GM18511 (cell line): Measurements from ENCODE around the gene ADGRB2.
A peak's percentile ranks its signal among the peaks of the same experiment; 100 is the strongest.
"Not testable (repeated sequence)": the region's sequence is repeated elsewhere in the genome, so short reads cannot be mapped to it uniquely, and the experiment has no call there.

Experiments used
- ATAC-seq: cut with Tn5 transposase; IDR thresholded peaks from one replicate; pipeline ENCODE4 v1.9.1; 2021; ENCODE audit warnings: mild to moderate bottlenecking, moderate library complexity; ENCODE audit not compliant: unreplicated experiment

Gene ADGRB2

DNA sequence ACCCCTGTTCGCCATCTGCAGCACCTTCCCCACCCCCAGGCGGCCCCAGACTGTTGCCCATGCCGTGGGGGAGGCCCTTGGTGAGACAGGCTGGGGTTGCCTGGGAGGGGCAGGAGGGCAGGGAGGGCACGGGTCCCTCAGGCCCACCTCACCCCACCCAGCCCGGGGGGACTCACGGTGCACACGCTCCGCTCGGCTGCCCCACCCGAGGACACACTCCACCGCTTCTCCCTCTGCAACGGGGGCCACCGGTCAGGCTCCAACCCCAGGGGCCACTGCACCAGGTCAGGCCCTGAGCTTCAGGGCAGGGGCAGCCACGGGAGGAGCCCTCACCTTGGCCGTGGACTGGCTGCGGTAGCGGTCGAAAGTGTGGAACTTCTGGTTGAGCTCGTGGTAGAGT lies 36.3 kb downstream of the ADGRB2 start:
- no peak for ATAC-seq

DNA sequence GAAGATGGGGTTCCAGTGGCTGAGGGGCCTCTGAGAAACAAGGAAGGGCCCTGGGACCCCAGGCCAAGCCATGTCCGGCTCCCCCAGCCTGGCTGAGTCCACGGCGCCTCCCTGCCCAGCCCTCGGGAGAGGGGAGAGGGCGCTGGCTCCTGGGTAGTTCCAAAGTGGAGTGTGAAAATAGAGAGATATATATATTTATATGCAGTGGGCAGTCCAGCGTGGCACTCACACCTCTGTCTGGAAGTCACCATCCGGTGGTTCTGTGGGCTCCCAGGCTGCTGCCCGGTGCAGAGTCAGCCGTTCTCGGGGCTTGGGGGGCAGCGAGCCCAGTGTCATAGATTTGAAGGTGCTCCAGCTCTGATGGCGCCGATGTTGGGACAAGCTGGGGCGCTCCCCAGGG lies 36.9 kb downstream of the ADGRB2 start:
- no peak for ATAC-seq

DNA sequence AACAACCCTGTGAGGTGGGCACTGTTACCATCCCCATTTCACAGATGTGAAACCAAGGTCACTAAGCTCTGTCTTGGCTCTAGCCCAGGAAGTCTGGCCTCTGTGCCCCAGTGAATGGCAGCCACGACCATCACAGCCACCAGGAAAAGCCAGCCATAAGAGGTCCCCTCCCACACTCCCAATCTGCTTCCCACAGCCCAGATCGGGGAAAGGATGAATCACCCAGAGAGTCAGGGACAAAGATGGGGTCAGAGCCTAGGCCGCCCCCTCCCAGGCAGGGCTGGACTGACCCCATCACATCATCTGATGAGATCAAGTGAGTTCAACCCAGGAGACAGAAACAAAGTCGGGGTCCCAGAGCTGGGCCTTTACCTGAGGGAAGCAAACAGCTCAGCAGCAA lies 37.4 kb downstream of the ADGRB2 start:
- ATAC-seq = no peak

DNA sequence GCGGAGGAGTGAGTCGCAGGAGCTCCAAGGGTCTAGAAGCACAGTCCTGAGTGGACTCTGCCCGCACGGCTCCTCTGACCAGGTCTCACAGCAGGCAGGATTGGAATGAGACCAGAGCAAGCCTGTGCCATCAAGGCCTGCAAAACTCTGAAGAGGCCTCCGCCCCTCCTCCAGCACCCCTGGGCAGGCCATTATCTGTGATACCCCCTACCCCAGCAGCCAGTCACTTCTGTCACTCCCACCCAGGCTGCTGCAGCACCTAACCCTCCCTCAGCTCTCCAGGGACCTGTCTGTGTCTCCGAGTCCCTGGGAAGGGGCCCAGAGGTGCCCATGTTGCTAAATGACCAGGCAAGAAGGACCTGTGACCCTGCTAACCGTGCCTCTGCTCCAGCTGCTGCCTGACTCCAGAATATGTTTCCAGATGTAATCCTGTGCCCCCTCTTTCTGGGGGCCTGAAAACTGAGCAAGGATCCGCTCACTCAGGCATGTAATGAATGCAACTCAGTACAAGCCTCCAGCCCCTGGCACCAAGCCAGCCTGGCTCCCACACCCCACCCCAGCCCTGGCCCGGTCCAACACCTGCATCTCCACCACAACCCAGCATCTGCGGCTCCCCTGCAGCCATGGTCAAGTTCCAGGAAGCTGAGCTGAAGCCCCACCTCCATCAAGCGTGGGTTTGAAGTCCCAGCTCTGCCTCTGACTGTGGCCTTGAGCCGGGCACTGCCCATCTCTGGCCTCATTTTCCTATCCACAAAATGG lies 38.2 kb downstream of the ADGRB2 start:
- no peak for ATAC-seq

DNA sequence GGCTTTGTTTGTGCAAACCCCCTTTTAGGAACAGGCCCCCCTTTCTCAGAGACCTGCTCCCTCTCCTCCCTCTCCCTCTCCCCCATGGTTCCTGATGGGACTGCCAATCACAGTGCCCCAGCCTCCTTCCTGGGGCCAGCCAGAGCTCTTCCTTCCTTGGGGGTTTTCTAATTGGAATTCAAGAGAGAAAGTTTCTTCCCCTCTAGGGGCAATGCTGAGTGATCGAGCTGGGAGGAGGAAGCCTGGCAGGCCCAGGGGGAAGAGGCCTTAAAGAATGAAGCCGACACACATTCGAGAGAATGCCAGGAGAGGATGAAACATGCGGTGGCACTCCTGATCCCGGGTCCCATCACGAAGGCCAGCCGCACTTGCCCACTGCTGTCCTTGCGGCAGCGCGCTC lies 39.0 kb downstream of the ADGRB2 start:
- no peak for ATAC-seq

DNA sequence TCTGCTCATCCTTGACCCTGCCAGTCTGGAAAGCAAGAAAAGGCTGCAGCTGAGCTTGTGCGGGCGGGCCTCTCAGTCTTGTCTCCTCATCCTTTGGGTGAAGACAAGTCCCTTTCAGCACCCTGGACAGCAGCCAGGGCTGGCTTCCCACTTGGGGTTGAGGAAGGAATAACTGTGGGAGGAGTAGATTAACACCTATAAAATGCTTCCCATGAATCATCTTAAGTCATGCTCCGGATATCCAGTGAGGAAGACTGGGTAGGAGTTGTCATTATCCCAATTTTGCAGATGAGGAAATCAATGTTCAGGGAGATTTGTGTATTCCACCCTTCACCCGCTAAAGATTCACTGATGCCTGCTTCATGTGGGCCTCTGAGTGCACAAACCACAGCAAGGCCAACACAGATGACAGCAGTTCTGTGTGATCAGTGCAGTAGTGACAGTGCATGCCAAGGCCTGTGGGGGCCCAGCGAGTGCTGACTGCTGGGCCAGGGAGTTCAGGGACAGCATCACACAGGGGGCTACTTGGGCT lies 40.2 kb downstream of the ADGRB2 start:
- no peak for ATAC-seq

DNA sequence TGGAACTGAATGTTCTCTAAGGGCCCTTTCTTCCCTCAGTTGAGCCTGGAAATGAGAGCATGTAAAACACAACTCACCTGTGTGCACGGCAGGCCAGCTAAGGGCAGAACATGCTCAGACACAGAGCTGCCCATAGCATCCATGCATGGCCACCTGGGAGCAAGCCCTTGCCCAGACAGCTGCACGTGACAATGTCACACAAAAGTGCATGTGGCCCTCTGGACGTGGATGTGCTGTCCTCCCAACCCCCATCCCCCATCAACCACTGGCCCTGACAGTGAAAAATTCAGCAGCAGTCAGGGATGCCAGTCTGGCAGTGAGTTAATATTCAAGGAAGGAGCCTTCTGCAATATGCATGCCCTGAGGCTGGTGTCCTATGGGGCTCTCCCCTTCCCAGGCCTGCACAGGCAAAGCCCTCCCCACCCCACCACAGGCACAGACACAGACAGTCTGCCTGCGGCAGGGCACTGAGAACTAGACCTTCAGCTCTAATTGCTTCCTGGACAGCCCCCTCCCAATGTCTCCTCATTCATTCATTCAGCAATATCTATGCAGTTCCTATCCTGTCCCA lies 45.7 kb downstream of the ADGRB2 start:
- ATAC-seq = no peak

DNA sequence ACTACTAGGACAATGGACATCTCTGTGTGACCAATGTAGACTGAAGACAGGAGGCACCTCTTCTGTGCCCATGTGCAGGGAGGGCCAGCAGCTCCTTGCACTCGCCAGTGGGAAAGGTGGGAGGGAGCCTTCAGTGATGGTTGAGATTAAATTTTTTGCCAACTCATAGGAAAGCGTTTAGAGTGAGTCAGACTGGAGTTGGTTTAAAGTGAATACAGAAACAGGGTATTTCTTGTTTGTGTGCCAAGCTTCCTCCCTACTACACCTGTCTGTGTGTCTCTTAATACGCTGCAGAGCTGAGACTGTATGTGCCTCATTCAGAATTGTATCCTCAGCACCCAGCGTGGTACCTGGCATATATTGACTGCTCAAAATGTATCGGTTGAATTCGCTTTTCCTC lies 46.8 kb downstream of the ADGRB2 start:
- ATAC-seq = no peak

DNA sequence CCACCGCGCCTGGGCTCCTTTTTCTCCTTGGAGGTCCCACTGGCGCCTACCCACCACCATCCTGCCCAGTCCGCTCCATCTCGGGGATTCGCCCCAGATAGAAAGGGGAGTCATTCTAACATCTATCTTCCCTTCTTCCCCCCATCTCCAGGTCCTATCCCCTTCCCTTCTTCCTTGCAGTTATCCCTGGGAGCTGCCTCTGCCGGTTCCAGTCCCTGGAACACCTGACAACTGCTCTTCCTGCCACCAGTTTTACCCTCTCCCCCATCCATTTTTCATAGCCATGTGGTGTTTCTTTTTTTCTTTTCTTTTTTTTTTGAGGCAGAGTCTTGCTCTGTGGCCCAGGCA lies 48.3 kb downstream of the ADGRB2 start:
- no peak for ATAC-seq

DNA sequence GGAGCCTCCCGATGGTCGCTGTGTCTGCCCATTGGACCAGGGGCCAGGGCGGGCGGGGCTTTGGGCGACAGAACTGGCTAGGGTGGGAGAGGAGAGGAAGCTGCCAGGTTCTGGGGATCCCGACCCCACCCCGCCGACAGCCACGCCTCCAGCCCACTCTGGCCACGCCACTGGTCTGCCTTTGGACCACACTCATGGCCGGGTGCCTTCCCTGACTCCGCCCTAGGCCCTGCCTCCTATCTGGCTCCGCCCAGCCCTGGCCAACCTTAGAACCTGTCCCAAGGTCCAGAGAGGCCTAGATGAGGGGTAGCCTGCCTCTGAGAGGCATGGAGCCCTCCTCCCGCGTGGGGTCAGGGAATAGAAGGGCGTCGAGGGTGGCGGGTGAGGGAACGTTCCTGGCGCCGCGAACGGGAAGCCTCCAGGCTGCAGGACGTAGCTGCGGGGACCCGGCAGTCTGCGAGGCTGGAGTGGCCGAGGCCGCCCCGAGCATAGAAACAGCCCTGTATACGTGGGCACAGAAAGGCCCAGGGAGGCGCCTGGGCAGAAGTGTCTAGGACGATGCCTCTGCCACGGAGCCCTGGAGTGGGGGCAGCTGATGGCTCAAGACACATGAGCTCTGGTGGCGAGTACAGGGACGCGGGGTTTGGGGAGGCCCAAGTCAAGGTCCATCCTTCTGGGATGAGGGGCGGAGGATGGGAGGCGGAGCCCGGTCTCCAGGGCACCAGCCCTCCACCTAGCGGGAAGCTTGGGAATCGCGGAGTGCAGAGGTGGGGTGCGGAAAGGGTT lies 48.9 kb downstream of the ADGRB2 start:
- ATAC-seq = peak; percentile 69

DNA sequence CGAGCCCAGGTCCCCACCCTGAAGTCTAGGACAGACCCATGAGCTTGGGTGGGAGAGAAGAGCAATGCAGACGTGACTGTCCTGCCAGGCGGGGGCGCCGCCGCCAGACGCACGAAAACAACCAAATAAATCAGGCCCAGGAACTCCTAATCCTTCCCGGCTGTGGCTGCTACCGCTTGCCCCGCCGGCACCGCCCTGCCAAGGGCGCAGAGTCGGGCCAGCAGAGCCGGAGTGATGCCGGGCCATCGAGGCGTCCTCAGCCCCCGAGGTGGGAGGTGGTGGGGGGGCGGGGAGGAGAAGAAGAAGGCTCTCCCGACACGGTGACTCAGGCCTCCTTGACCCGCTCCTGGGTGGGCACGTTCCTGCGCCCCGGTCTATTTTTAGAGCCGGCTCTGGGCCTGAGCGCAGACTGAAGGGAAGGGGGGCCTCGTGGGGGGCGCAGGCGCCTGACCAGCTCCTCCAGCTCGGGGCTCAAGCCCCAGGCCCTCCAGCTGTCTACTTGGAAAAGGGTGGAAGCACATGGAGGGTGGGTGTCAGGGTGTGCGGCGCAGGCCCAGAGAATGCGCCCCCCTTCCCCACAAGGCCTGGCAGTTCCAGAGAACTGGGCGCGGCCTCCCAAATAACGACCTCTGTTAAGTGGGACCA lies 49.6 kb downstream of the ADGRB2 start:
- no peak for ATAC-seq

DNA sequence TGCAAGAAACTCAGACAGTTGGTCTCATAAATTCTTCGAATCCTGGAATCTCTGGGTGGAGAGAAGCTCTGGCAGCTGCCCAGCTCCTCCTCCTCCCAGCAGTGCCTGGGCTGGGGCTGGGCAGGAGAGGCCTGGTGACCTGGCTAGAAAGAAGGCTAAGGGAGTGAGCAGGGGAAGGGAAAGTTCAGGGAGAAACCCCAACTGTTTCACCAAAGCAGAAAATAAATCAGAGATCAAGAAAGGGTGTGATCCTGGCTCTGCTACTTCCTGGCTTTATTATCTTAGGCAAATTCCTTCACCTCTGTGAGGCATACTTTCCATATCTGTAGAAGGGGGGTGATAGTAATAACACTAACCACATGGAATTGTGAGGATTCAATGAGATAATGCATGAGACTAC lies 51.5 kb downstream of the ADGRB2 start:
- ATAC-seq = no peak

DNA sequence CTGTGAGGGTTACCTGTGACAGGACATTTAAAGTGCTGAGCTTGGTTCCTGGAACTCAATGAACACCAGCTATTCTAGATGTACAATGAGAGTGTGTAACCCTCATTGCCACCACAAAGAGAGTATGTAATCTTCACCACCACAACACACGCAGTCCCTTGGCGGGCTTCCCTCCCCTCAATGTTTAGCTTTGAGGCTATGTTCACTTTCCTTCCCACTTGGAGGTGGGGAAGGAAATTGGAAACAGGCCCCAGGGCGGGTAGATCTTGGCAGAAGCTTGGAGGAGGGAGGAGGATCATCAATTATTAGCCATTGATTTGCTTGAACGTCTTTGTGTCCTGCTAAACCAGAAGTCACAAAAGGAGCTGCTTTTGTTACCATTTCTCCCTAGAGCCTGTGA lies 52.1 kb downstream of the ADGRB2 start:
- no peak for ATAC-seq

DNA sequence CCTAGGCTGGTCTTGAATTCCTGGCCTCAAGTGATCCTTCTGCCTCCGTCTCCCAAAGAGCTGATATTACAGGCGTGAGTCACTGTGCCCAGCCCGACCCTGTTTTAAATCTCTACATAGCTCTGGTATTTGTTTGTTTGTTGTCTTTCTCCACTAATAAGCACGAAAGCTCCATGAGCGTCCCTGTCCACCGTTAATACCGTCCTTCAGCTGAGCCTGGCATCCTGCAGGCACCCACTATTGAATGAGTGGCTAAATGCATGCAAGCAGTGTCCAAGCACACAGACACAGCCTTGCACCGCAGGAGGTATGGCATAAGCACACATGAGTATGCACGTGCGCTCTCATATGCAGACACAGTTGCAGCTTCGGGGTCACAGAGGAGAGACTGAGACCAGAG lies 55.8 kb downstream of the ADGRB2 start:
- ATAC-seq = no peak

DNA sequence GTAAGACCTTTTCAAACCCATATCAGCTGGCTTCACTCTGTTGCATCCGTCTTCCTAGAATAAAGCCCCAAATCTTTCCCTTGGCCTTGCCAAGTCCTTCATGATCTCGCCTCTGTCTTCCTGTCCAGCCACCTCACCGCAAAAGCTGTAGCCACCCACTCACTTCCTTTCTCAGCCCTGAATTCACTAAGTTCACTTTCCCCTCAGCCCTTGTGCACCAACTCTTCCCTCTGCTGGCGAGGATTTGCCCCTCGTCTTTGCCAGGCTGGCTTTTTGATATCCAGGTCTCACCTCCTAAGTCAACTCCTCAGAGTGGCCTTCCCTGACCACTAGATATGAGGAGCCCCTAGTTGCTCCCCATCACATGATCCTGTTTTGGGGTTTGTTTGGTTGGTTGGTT lies 56.4 kb downstream of the ADGRB2 start:
- ATAC-seq = no peak

DNA sequence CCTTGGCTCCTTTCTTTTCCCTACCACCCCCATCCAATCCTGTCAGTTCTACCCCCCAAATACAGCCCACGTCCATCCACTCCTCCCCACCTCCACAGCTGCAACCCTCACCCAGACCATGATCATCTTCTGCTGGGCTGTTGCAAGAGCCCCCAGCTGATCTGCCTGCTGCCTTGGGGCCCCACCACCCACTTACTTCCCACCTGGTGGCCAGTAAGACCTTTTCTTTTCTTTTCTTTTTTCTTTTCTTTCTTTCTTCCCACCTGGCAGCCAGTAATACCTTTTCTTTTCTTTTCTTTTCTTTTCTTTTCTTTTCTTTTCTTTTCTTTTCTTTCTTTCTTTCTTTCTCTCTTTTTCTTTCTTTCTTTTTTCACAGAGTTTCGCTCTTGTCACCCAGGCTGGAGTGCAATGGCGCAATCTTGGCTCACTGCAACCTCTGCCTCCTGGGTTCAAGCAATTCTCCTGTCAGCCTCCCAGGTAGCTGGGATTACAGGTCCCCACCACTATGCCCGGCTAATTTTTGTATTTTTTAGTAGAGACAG lies 57.0 kb downstream of the ADGRB2 start:
- not testable (repeated sequence) for ATAC-seq

DNA sequence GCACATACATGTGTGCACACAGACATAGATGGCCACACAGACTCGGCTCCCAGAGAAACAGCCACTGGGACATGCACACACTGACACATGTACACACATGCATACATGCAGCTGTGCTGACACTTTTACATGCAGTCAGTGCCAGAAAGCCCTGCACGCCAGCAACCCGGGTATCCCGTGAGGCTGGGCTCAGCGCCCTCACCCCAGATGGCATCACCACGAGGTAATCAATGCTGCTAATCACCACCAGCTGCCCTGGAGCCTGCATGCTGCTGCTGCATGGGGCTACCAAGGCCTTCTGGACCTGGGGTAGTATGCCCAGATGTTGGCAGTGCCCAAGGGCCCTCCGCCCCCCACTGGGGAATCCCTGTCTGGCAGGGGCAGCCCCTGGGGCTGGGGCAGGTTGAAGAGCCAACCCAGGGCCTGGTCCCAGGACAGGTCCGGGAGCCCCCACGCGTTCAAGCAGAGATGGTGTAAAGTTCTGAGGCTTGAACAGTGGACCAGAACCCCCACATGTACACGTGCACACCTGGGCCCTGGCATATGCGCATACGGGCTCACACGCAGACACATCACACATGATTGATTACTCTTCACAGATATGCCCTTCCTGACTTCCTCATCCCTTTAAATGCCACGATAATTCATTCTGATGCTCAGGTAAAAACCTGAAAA lies 57.6 kb downstream of the ADGRB2 start:
- ATAC-seq = no peak

DNA sequence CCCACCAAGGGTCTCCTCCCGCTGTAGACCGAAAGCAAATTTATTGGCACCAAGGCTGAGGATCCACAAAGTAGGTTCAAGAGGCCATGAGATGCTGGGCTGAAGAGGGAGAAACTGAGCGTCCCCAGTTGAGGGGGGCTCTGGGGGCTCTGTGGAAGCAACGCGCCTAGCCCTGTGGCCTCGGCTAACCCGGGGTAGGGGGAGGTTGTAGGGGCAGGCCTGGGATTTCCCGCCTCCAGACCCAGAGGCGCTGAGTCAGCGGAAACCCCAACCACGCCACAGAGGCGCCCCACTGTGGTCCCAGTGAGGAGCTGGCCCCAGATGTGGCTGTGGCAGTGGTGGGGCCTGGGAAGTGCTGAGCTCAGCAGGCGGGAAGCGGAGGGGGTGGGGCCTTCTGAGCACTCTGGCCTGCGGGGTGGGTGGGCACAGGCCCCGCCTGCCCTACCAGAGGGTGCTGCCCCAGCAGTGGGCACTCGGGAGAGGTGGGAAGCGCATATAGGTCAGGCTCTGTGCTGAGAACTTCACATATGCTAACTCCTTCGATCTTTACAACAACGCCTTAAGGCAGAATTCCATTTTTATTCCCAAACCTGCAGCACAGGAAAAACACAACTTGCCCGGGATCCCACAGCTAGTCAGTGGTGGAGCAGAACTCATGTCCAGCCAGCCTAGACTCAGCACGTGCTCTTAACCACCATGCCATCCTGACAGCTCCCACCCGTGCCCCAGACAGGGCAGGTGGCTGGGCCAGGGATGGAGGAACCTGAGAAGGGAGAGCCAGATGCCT lies 58.9 kb downstream of the ADGRB2 start:
- ATAC-seq = no peak

DNA sequence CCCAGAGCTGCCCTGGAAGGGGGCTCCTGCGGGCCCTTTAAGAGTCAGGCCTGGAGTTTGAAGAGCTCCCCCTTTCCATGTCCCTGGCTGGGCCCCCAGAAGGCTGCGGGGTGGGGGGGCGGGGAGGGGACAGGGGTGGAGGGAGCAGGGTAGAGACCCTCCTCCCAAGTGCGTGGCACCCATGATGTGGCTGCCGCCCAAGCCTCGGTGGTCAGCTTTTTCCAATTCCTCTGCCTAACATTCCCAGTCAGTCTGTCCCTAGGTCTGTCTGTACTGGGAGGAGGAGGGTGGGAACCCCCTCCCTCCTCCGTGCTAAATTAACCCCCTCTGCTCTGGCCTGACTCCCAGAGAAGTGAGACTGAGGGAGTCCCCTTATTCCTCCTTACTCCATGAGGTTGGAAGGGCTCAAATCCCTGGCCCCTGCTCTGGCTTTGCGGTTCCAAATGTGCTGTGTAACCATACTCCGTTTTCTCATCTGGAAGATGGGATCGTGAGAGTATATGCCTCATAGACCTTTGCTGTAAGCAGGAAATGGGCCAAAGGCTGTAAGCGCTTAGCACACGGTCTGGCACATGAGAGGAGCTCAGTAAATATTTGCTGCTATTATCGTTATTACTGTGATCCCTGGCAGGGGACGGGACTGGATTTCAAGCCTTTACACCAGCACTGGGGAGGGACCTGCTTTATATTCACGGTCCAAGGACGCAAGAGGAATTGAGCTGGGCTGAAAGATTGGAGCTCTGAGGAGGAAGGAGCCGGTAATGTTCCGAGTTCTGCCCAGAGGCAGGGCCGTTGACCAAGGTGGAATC lies 59.7 kb downstream of the ADGRB2 start:
- ATAC-seq = no peak
